ENCODE results near the gene RAB3IL1.
"Not testable (repeated sequence)": the region's sequence is repeated elsewhere in the genome, so short reads cannot be mapped to it uniquely, and the experiment has no call there.

The RAB3IL1 gene, protein sequence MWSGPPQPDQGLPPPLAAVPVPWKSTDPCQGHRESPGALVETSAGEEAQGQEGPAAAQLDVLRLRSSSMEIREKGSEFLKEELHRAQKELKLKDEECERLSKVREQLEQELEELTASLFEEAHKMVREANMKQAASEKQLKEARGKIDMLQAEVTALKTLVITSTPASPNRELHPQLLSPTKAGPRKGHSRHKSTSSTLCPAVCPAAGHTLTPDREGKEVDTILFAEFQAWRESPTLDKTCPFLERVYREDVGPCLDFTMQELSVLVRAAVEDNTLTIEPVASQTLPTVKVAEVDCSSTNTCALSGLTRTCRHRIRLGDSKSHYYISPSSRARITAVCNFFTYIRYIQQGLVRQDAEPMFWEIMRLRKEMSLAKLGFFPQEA

DNA sequence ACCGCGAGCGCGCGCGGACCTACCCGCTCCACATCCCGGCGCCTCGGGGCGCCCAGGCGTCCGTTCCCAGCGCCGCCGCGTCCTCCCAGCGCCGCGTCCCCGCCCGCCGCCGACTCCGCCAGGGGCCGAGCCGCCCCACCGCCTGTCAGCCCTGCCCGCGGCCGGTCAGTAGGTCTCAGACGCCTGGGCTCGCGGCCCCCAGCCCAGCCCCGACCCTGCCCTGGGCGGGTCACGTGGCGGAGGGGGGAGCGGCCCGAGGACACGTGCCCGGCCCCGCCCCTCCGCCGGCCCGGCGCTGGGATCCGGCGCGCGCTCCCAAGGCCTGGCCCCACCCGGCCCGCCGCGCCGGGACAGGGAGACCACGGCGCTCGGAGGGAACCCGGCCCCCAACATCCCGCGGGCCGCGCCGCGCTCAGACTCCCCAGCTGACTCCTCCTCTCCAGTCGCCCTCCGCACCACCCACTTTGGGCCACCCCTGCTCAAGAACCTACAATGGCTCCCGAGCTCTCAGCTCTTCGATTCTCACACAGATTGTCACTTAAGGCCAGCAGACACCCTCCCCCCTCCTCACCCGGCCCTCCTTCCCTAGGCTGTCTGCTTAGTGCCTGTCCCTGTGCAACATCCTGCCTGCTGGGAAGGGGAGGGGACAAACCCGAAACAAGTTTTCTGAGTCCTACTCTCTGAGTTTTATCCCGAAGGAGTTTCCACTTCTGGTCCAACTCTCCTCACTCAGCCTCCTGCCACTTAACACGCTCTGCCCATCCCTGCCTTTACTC lies at the start of gene RAB3IL1:
RAB3IL1 (minus strand) TSS at position 233 of the 776 bp plus-strand sequence; CDS start at position 34, 199 bp downstream.
- no peak for DNase-seq

DNA sequence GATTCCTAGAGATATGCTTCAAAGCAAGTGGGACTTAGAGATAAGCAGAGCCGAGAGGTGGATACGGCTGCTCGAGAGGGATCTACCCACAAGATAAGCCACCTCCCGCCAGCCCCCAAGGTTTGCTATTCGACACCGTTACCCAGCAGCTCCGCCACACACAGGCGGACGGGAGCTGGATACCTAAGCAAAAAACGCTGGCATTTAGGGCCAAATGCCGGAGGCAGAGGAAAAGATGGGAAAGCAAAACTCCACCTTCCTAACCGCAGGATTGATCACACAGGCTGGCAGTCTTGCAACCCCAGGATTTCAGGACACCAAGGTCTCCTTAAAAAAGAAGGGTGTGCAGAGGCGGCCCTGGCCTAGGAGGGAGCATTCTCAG lies 49.4 kb upstream of the RAB3IL1 start:
- peak in 1 of 2 donors; percentile 27 for DNase-seq

DNA sequence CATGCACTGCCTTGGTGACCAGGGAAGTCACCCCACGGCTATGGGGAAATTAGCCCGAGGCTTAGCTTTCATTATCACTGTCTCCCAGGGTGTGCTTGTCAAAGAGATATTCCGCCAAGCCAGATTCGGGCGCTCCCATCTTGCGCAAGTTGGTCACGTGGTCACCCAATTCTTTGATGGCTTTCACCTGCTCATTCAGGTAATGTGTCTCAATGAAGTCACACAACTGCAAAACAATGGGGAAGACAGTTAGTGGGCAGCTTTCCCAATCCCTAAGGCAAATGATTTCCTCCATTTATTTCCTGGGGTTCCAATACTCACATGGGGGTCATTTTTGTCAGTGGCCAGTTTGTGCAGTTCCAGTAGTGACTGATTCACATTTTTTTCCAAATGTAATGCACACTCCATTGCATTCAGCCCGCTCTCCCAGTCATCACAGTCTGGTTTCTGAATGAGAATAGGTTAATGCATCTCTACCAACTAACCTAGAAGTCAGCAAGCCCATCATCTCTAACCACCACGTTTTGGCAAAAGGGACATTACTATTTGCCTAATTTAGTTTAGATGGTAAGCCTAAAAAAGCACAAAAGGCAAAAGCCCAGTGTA lies 47.4 kb upstream of the RAB3IL1 start:
- DNase-seq = not testable (repeated sequence)

DNA sequence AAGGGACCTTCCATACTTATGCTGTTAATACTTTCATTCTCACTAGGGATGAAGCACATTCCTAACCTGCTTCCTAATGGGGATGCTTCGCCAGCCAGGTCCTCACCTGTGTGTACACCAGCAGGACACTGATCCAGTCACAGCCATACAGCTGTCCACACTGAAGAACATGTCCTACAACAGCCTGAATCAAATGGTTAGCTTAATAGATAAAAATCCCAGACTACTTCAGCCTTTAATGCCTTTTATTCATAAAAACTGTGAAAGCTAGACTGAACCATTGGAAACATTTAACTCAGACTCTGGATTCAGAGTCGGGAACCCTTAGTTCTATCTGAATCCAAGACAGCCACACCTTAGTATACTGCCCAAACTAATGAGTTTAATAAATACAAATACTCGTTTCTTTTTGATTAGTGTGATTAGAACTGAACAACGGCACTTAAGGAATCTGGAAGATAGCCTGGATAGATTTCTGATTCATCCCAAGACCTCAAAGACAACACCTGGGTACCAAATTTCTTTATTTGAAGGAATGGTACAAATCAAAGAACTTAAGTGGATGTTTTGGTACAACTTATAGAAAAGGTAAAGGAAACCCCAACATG lies 46.8 kb upstream of the RAB3IL1 start:
- DNase-seq = no peak

DNA sequence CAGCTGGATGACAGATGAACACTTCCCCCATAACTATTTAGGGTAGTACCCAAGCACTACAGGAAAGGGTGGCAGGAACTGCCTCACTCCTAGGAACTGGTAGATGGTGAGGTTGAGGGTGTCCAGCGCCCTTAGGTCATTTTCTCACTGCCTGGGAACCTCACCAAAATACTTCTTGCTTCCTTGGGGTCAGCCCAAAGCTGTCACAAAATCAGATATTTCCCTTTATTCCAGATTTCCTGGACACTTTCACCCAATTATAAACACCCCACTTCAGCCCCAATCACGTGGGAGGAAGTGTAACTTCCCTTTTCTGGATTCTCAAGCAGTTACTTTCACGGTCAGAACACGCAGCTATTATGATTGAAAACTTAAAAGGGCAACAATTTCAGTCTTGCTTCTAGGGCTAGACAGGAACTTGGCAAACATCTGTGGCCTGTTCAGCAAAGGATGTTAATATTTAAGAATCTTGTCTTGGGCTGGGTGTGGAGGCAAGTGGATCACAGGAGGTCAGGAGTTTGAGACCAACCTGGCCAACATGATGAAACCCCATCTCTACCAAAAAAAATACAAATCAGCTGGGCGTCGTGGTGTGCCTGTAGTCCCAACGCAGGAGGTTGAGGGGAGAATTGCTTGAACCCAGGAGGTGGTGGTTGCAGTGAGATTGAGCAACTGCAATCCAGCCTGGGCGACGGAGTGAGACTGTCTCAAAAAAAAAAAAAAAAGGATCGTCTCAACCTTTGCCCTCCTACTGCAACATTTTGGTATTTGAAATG lies 46.1 kb upstream of the RAB3IL1 start:
- no peak for DNase-seq

DNA sequence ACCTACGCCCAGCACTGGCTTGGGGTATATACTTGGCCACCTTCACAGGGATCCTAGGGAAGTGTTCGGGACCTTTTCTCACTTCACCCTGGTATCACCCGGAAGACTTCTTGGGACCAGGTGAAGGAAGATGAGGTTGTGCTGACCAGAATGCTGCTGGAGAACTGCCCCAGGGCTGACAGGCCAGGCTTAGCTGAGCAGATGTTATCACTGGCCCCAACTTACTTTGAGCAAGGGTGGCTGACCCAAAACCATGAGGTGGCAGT lies 45.6 kb upstream of the RAB3IL1 start:
- DNase-seq = no peak

DNA sequence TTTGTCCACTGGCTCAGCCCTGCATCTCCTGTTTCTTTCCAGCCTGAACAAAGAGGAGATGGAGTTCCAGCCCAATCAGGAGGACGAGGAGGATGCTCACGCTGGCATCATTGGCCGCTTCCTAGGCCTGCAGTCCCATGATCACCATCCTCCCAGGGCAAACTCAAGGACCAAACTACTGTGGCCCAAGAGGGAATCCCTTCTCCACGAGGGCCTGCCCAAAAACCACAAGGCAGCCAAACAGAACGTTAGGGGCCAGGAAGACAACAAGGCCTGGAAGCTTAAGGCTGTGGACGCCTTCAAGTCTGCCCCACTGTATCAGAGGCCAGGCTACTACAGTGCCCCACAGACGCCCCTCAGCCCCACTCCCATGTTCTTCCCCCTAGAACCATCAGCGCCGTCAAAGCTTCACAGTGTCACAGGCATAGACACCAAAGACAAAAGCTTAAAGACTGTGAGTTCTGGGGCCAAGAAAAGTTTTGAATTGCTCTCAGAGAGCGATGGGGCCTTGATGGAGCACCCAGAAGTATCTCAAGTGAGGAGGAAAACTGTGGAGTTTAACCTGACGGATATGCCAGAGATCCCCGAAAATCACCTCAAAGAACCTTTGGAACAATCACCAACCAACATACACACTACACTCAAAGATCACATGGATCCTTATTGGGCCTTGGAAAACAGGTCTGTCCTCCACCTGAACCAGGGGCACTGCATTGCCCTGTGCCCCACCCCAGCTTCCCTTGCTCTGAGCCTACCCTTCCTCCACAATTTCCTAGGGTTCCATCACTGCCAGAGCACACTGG lies 45.0 kb upstream of the RAB3IL1 start:
- no peak for DNase-seq

DNA sequence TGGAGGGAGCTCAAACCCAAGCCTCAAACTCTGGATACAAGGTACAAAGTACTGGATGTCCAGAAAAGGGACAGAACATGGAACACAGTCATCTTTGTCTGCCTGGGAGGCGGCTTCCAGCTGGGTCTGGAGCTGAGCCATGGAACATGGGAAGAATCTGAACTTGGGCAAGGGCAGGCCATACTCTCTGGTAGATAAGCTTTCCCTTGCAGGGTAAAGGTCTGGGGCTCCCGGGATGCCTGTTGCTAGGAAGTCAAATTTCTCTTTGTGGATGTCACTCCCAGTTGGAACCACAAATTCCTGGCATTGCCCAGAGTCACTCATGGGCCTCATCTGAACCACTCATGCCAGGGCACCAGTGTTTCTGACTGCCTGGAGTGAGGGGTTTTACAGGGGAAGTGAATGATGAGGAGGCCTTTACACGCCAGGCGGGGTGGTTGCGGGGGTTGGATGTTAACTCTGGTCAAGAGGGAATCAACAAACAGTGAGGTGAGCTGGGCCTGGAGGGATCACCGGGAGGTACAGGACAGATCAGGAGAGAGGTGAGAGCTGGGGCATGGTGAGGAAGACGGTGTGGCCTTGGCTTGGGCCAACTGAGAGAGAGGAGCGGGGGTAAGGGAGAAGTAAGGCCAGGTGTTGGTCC lies 44.3 kb upstream of the RAB3IL1 start:
- no peak for DNase-seq

DNA sequence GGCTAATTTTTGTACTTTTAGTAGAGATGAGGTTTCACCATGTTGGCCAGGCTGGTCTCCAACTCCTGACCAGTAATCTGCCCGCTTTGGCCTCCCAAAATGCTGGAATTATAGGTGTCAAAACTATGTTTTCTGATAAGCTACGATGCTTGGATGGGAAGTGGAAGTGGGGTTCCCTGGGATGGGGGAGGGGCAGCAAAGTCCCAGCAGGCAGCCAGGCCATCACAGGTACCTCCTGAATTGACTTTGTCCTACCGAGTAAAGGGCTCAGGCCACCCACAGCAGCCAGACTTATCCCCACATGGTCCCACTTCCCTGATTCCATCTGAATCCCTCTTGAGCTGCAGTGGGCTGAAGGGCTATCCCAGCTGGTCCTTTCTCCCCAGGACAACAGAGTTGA lies 43.2 kb upstream of the RAB3IL1 start:
- DNase-seq = no peak

DNA sequence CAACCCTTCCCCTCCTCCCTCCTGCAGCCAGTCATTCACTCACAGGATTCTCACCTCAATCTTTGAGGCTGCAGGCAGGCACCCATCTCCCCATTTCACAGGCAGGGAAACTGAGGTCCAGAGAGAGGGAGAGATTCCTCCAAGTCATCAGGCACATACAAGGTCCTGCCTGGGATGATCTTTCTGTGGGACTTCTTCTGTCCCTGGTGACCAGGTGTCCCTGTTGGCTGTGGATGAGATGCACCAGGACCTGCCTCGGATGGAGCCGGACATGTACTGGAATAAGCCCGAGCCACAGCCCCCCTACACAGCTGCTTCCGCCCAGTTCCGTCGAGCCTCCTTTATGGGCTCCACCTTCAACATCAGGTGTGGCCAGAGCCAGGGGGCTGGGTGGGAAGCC lies 42.3 kb upstream of the RAB3IL1 start:
- no peak for DNase-seq

DNA sequence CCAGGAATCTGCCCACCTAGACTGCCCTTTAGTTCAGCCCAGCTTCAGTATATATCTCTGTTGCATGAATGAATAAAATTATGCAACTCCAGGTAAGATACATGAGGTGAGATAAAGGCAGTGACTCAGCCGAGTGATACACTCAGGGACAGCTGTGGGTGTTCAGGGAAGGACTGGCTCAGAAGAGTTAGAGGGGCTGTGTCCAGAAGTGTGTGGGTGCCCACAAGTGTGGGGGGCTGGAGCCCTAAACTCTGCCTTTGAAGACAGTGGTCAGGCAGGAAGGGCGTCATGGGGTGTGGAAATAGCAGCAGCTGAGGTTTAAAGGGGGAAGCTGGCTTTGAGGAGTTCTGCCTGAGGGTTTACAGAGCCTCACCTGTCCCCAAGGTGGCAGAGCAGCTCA lies 41.7 kb upstream of the RAB3IL1 start:
- DNase-seq = no peak

DNA sequence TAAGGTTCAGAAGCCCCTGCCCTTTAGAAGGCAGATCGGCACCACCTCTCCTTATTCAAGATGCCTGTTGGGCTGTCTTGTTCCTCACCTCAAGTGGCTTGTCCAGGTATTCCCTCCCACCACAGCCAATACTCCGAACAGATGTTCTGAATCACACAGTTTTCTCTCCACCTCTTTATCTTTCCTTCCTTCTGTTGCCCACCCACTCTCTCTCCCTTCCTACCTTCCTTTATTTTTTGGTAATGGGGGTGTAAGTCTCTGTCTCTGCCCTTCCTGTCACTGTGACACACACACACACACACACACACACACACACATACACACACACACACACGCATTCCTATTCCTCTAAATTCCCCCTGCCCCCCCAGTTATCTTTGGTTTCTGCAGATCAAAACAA lies 41.2 kb upstream of the RAB3IL1 start:
- no peak for DNase-seq

DNA sequence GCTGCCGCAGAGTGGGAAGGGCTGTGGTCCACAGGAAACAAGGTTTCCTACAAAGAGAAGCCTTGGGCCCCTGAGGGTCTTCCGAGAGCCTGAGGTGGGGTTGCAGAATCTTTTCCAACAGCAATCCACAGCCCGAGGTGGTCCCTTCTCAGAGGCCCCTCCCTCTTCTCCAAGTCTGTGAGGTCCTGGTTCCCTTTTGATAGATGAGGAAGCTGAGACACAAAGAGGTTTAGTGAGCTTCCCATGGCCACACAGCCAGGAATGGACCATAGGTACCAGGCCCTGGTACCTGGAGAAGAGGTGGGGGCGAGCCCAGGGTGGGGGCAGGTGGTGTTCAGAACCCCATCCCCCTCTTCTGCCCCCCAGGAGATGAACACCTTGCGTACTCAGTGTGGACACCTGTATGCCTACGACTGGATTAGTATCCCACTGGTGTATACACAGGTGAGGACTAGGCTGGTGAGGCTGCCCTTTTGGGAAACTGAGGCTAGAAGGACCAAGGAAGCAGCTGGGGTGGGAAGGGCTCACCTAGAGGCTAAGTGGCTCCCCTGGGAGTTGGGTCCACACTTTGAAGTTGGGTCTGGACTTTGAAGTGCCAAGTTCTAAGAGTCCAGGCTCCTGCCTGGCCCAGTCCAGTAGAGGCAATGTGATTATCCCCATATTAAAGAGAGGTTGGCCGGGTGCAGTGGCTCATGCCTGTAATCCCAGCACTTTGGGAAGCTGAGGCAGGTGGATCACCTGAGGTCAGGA lies 39.8 kb upstream of the RAB3IL1 start:
- DNase-seq = no peak

DNA sequence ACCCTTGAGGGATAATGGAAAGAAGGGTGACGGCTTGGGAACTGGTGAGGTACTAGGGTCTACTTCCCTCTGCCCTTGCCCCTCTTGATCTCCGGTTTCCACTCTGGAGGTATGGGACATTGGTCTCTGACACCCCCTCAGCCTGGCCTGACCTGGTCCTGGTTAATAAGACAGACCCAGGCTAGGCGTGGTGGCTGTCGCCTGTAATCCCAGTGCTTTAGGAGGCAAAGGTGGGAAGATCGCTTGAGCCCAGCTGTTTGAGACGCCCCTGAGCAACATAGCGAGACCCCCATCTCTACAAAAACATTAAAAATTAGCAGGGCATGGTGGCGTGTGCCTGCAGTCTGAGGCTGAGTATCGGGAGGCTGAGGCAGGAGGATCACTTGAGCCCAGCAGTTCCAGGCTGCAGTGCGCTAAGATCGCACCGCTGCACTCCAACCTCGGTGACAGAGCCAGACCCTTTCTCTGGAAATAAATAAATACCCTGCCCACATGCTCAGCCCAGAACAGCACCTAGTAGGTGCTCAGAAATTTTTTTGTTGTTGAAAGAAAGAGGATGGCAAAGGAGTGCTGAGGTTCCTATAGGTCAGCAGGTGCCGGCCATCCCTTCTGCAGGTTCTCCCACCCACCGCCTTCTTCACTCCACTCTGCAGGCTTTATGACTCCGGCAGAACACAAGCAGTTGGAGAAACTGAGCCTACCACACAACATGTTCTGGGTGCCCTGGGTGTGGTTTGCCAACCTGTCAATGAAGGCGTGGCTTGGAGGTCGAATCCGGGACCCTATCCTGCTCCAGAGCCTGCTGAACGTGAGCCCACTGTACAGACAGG lies 39.0 kb upstream of the RAB3IL1 start:
- no peak for DNase-seq

DNA sequence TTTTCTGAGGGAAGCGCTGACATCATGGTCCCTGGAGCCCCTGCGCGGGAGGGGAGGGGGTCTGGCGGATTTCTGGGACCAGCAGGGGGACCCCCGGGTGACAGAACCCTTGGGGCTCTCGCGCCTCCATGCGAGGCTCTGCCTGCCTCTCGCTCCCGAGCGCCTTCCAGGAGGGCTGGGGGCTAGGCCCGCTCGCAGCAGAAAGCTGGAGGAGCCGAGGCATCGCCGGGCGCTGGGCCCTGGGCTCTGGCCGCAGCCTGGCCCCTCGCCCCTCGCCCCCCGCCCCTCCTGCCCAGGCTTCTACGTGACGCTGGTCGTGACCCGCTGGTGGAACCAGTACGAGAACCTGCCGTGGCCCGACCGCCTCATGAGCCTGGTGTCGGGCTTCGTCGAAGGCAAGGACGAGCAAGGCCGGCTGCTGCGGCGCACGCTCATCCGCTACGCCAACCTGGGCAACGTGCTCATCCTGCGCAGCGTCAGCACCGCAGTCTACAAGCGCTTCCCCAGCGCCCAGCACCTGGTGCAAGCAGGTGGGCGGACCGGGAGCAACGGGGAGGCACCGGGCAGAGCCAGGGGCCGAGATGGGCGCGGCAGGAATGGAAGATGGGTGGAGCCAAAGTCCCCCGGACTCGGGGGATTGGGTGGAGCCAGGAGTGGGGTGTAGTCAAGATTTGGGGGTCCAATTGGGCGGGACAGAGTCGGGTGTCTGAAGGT lies 38.2 kb upstream of the RAB3IL1 start:
- DNase-seq = no peak

DNA sequence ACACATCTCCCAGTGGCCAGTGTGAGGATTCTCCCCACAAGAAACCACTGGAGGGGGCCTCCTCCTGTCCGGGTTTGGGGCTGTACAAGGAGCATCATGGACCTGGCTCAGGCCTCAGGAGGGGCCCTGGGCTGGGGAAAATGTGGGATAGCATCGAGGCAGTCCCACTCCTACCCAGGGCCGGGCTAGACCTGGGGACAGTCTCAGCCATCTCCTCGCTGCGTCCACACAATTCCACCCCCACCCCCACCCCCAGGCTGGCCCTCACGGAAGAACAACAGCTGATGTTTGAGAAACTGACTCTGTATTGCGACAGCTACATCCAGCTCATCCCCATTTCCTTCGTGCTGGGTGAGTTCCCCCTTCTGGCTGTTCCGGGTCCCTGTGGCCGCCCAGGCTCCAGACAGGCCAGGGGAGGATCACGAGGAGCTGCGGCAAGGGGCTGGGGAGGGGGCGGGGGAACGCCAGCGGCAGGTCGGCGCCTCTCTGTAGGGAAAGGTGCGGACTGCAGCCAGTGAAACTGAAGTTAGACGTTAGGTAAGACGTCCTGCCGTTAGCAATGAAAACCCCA lies 37.6 kb upstream of the RAB3IL1 start:
- DNase-seq = no peak

DNA sequence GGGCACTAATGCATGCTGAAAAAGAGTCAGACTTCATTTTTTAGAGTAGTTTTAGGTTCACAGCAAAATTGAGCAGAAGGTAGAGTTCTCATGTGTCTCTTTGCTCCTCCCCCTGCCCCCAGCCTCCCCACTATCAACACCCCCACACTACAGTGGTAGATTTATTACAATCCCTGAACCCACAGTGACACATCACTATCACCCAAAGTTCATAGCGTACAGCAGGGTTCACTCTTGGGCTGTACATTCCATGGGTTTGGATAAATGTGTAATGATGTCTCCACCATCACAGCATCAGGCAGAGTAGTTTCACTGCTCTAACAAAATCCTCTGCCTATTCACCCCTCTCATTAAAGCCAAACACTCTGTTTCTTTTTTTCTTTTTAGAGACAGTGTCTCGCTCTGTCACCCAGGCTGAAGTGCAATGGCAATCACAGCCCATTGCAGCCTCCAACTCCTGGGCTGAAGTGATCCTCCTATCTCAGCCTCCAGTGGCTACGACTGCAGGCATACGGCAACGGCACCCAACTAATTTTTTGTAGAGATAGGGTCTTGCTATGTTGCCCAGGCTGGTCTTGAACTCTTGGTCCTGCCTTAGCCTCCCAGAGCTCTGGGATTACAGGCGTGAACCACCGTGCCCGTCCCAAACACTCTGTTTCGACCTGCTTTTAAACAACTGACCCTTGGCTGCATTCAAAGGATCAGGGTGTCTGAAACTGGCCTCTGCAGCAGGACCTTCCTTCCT lies 36.9 kb upstream of the RAB3IL1 start:
- no peak for DNase-seq

DNA sequence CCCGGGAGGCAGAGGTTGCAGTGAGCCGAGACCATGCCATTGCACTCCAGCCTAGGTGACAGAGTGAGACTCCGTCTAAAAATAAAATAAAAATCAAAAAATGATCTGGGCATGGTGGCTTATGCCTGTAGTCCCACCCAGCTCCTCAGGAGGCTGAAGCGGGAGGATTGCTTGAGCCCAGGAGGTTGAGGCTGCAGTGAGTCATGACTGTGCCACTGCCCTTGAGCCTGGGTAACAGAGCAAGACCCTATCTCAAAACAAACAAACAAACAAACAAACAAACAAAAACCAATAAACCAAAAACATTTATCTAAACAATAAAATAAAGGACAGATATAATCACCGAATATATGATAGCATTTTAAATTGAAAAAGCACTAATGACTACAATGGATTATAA lies 36.3 kb upstream of the RAB3IL1 start:
- DNase-seq = not testable (repeated sequence)
